Lower lobe of right lung (tissue), 2 donors: ENCODE measurements around the gene ARHGEF6. TPM values are rescaled to one million over a fixed set of nuclear protein-coding genes. Genes with fewer than 3 reads are reported as not detected.

Source experiments
- ATAC-seq, 2 donors: fragments of 200-7000 bp; cut with Tn5 transposase; one replicate each; pipeline ENCODE4 v1.9.1; 2020 to 2022; ENCODE audit warnings: mild to moderate bottlenecking in 2 of 2, moderate library complexity in 2 of 2
- DNase-seq: peaks from one replicate; pipeline ENCODE4 v3.0.0-alpha.2; 2020
- H3K27ac ChIP-seq: fragments of 200-600 bp; one replicate; pipeline ENCODE4 v1.8.0; 2022
- H3K27me3 ChIP-seq: fragments of 200-600 bp; one replicate; pipeline ENCODE4 v1.8.0; 2022; ENCODE audit warnings: low read depth
- H3K36me3 ChIP-seq: fragments of 200-600 bp; one replicate; pipeline ENCODE4 v1.8.0; 2022; ENCODE audit warnings: mild to moderate bottlenecking
- H3K4me1 ChIP-seq: fragments of 200-600 bp; one replicate; pipeline ENCODE4 v1.8.0; 2022
- H3K4me3 ChIP-seq: fragments of 200-600 bp; one replicate; pipeline ENCODE4 v1.8.0; 2022; ENCODE audit warnings: mild to moderate bottlenecking
- H3K9me3 ChIP-seq: fragments of 200-600 bp; one replicate; pipeline ENCODE4 v1.8.0; 2022
- intact Hi-C: fragments of 100-400 bp; cut with DNase I; formaldehyde crosslinking; loops from one replicate; pipeline ENCODE4 v1.11.0; 2022
- total RNA-seq: library from RNA; stranded (reverse); fragmentation: NEBNext Ultra II Directional; extraction: Animal tissue kit (Norgen Biotek cat#: 25700); gene quantifications from one replicate; pipeline ENCODE4 v1.2.1, GENCODE V29; 2021
- TF ChIP-seq, protein P1 (sequence below): fragments of 200-600 bp; IDR thresholded peaks from one replicate; pipeline ENCODE4 v1.8.0; 2022; ENCODE audit warnings: antibody characterized with exemption, mild to moderate bottlenecking
- donor health status: DM: no; HTN: yes; CAD: no; lungs with severe emphysema.

Gene ARHGEF6
- total RNA-seq, 1 donor from 2014 or later: 33.7 TPM

- TF ChIP-seq, protein P1, sequence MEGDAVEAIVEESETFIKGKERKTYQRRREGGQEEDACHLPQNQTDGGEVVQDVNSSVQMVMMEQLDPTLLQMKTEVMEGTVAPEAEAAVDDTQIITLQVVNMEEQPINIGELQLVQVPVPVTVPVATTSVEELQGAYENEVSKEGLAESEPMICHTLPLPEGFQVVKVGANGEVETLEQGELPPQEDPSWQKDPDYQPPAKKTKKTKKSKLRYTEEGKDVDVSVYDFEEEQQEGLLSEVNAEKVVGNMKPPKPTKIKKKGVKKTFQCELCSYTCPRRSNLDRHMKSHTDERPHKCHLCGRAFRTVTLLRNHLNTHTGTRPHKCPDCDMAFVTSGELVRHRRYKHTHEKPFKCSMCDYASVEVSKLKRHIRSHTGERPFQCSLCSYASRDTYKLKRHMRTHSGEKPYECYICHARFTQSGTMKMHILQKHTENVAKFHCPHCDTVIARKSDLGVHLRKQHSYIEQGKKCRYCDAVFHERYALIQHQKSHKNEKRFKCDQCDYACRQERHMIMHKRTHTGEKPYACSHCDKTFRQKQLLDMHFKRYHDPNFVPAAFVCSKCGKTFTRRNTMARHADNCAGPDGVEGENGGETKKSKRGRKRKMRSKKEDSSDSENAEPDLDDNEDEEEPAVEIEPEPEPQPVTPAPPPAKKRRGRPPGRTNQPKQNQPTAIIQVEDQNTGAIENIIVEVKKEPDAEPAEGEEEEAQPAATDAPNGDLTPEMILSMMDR: no peak
- DNase-seq: no peak
- Histone ChIP-seq H3K36me3 (no peaks in the 10 kb centered on the region), H3K4me3 (no peak overlapping the region), H3K27me3 (no peaks in the 10 kb centered on the region), H3K27ac (no peak overlapping the region), H3K4me1 (no peaks in the 10 kb centered on the region), H3K9me3 (no peaks in the 10 kb centered on the region)
- ATAC-seq: no peak
- intact Hi-C loops: no loop called here
Observed at GRCh38 chrX:136731798-136732197, 48.9 kb downstream of the ARHGEF6 start.

GRCh38 chrX:136731207-136731782, 49.4 kb downstream of the ARHGEF6 start:
- TF ChIP-seq, protein P1: no peak
- H3K4me1 ChIP-seq: no peaks in the 10 kb centered on the region
- H3K36me3 ChIP-seq: no peaks in the 10 kb centered on the region
- H3K27me3 ChIP-seq: no peaks in the 10 kb centered on the region
- ATAC-seq (no peak), DNase-seq (no peak)
- intact Hi-C loops: no loop called here
- no peak overlapping the region for H3K4me3 ChIP-seq
- H3K27ac ChIP-seq: no peak overlapping the region
- no peaks in the 10 kb centered on the region for H3K9me3 ChIP-seq

DNA sequence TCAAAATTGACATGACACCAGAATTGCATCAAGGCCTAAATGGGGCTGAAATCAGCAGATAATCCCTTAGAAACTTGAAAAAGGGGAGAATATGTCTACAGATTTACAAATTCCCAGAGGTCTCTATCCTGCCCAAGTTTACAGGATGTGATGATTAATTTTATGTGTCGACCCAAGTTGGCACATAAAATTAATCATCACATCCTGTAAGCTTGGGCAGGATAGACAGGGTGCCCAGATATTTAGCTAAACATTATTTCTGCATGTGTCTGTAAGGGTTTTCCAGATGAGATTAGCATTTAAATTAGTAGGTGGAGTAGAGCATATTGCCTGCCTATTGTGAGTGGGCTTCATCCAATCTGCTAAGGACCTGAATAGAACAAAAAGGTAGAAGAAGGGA, 52.3 kb downstream of the ARHGEF6 start:
- DNase-seq (no peak), ATAC-seq (no peak)
- Histone ChIP-seq H3K27ac (no peak overlapping the region), H3K4me3 (no peak overlapping the region), H3K9me3 (no peaks in the 10 kb centered on the region), H3K4me1 (no peaks in the 10 kb centered on the region), H3K27me3 (no peaks in the 10 kb centered on the region), H3K36me3 (no peaks in the 10 kb centered on the region)
- intact Hi-C loops: no loop called here
- TF ChIP-seq, protein P1: no peak

DNA sequence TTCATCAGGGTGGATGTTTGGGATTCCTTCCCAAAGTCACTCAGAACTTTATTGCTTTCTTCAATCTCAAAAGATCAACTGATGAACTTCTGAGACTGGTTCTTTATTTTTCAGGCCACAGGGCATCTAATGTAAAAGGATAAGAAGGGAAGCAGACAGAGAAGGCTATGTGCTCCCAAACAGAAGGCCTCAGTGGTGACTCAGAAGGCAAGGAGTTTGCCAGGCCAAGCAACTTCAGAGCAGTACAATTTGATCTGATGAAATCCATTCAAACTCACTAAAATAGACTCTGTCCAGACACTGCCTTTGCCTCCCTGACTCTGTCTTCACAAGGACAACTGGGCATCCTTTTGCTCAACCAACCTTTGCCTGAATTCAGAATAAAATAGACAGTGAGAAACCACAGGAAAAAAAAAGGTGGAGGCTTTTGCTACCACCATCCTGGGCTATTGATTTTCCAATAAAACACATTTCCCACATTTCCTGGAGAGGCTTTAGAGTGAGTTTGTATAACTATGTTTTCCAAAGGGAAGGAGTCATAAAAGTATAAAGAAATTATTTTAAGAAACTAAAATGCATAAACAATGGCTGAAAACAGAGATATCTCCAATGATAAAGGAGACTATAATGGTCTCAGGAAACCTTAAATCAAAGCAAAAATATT, 55.2 kb downstream of the ARHGEF6 start:
- Histone ChIP-seq H3K27me3 (no peaks in the 10 kb centered on the region), H3K27ac (no peak overlapping the region)

DNA sequence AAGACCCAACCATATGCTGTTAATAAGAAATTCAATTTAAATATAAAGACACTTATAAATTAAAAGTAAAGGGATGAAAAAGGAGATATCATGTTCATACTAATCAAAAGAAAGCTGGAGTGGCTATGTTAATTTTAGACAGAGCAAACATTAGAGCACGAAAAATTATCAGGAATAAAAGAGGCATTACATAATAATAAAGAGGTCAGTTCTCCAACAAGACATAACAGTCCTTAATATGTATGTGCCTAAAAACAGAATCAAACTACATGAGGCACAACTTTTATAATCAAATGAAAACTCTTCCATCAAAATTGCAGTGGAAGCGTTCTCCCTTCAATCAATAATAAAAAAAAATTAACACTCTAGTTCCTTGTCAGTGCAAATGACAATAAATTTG, 62.6 kb downstream of the ARHGEF6 start:
- ATAC-seq: no peak

More for the DNA sequence above, 55.2 kb downstream of the ARHGEF6 start:
- DNase-seq (no peak), ATAC-seq (no peak)
- no peaks in the 10 kb centered on the region for H3K9me3 ChIP-seq
- TF ChIP-seq, protein P1: no peak
- no peak overlapping the region for H3K4me3 ChIP-seq
- no peaks in the 10 kb centered on the region for H3K36me3 ChIP-seq
- H3K4me1 ChIP-seq: no peaks in the 10 kb centered on the region
- intact Hi-C loops: no loop called here

More for the DNA sequence above, 62.6 kb downstream of the ARHGEF6 start:
- Histone ChIP-seq H3K27me3 (no peaks in the 10 kb centered on the region), H3K4me3 (no peak overlapping the region), H3K9me3 (no peaks in the 10 kb centered on the region), H3K36me3 (no peaks in the 10 kb centered on the region), H3K4me1 (peaks cover 5% of the 10 kb centered on the region), H3K27ac (no peak overlapping the region)
- TF ChIP-seq, protein P1: no peak
- no peak for DNase-seq
- intact Hi-C loops: loop anchor here (10.0 kb wide), 1 partner anchor 207 kb away; no protein-coding TSS in a partner anchor
